ENCODE results near the gene FBXL13.
"Not testable (repeated sequence)": the region's sequence is repeated elsewhere in the genome, so short reads cannot be mapped to it uniquely, and the experiment has no call there.

The FBXL13 gene

GRCh38 chr7:102842284-102842683 is 232.3 kb downstream of the FBXL13 start:
- DNase-seq: no peak

GRCh38 chr7:102841290-102841689 is 233.3 kb downstream of the FBXL13 start:
- DNase-seq: no peak

- no peak for DNase-seq
Measured at GRCh38 chr7:102840404-102840803, 234.2 kb downstream of the FBXL13 start.

- DNase-seq: not testable (repeated sequence)
Measured at GRCh38 chr7:102838572-102839101, 236.0 kb downstream of the FBXL13 start.

- DNase-seq: no peak
Measured at GRCh38 chr7:102837802-102838201, 236.8 kb downstream of the FBXL13 start.

- DNase-seq: no peak
Measured at GRCh38 chr7:102836977-102837376, 237.6 kb downstream of the FBXL13 start.

- no peak for DNase-seq
Measured at GRCh38 chr7:102836191-102836919, 238.2 kb downstream of the FBXL13 start.

GRCh38 chr7:102834999-102835398 is 239.6 kb downstream of the FBXL13 start:
- no peak for DNase-seq

- DNase-seq: no peak
Measured at GRCh38 chr7:102834466-102834865, 240.1 kb downstream of the FBXL13 start.

- no peak for DNase-seq
Measured at GRCh38 chr7:102833343-102833742, 241.3 kb downstream of the FBXL13 start.

- DNase-seq: no peak
Measured at GRCh38 chr7:102832674-102833073, 241.9 kb downstream of the FBXL13 start.

GRCh38 chr7:102830197-102830596 is 244.4 kb downstream of the FBXL13 start:
- no peak for DNase-seq

- DNase-seq: no peak
Measured at GRCh38 chr7:102829075-102829474, 245.5 kb downstream of the FBXL13 start.

- DNase-seq: no peak
Measured at GRCh38 chr7:102828286-102828685, 246.3 kb downstream of the FBXL13 start.

- no peak for DNase-seq
Measured at GRCh38 chr7:102823390-102824119, 251.0 kb downstream of the FBXL13 start.

GRCh38 chr7:102821994-102822747 is 252.4 kb downstream of the FBXL13 start:
- DNase-seq: no peak

- DNase-seq: no peak
Measured at GRCh38 chr7:102819151-102819550, 255.4 kb downstream of the FBXL13 start.

GRCh38 chr7:102817616-102818573 is 256.7 kb downstream of the FBXL13 start:
- no peak for DNase-seq

- no peak for DNase-seq
Measured at GRCh38 chr7:102814025-102814471, 260.5 kb downstream of the FBXL13 start.

GRCh38 chr7:102813191-102814024 is 261.2 kb downstream of the FBXL13 start:
- DNase-seq: no peak
